CD4-positive, alpha-beta T cell treated with Interferon gamma for 1 hour (primary cell): Measurements from ENCODE around the gene TMEM91.

Experiments
- DNase-seq: peaks from one replicate; pipeline ENCODE4 v3.0.0-alpha.2; 2020

Gene TMEM91

DNA sequence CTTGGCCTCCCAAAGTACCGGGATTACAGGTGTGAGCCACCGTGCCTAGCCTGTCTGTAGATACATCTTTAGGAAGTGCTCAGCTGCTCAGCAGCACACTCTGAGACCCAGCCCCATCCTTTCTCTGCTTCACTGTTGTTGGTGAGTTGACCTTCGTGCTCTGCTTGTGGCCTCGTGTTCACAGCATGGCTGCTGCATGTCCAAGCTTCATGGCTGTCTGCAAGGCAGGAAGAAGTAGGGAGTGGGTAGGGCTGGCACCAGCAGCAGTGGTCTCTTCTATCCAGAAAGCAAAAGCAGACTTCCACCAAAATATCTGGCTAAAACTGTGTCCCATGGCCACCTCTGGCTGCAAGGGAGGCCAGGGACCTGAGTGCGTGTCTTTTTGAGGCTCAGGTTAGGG, 36.6 kb downstream of the TMEM91 start:
- DNase-seq: no peak

GRCh38 chr19:41413947-41414346, 37.6 kb downstream of the TMEM91 start:
- DNase-seq: no peak

DNA sequence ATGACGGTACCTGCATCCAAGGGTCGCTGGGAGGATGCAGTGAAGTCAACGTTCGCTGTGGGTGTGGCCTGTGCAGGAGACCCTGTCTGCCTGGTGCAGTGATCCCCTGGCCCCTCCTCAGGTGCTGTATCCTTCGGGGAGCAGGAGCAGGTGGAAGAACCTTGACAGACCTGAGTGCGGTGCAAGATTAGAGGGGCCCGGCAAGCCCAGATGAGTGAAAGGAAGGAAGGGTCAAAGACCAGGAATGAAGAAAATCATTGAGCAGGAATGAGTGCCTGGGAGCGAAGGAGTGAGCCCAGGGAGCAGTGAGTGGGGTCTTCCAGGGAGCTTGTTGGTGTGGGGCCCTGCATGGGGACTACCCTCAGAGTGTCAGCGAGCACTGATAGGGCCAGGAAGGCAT, 38.1 kb downstream of the TMEM91 start:
- DNase-seq: no peak

GRCh38 chr19:41415154-41415571, 38.8 kb downstream of the TMEM91 start:
- DNase-seq: no peak

- no peak for DNase-seq
Observed at GRCh38 chr19:41416194-41416674, 39.9 kb downstream of the TMEM91 start.

- DNase-seq: peak; percentile 16
Observed at GRCh38 chr19:41420101-41420880, 44.0 kb downstream of the TMEM91 start.

GRCh38 chr19:41421314-41421713, 45.0 kb downstream of the TMEM91 start:
- no peak for DNase-seq

DNA sequence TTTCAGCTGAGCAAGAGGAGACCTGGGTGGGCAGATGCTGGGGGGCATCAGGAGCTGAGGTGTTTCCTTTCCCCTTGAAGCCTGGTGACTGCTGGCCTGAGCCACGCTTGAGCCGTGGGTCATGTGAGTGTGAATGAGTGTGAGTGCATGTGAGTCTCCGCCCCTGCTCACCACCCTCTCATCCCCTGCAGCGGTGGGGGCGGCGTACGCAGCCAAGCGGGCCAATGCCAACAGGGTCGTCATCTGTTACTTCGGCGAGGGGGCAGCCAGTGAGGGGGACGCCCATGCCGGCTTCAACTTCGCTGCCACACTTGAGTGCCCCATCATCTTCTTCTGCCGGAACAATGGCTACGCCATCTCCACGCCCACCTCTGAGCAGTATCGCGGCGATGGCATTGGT, 45.6 kb downstream of the TMEM91 start:
- no peak for DNase-seq

DNA sequence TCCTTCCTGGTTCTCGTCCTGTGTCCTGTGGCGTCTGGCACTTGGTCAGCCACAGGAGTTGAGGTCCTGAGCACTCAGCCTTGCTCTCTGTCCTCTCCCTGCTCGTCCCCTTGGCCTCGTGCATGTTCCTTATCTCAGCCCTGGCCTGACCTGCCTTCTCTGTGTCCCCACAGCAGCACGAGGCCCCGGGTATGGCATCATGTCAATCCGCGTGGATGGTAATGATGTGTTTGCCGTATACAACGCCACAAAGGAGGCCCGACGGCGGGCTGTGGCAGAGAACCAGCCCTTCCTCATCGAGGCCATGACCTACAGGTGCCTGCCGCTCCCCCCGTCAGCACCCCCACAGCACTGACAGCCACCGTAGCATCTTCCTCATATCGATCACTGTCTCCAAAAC, 46.1 kb downstream of the TMEM91 start:
- DNase-seq: no peak

DNA sequence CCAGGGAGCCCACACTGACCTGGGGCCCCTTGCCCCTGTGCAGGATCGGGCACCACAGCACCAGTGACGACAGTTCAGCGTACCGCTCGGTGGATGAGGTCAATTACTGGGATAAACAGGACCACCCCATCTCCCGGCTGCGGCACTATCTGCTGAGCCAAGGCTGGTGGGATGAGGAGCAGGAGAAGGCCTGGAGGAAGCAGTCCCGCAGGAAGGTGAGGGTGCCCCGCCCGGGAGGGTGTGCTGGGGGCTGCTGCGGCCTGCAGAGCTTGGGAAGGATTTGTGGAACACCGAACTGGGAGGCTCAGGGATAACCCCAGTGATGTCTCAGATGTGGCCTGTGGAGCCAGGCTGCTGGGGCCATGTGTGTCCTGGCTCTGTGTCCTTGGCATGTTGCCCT, 46.6 kb downstream of the TMEM91 start:
- DNase-seq: no peak

DNA sequence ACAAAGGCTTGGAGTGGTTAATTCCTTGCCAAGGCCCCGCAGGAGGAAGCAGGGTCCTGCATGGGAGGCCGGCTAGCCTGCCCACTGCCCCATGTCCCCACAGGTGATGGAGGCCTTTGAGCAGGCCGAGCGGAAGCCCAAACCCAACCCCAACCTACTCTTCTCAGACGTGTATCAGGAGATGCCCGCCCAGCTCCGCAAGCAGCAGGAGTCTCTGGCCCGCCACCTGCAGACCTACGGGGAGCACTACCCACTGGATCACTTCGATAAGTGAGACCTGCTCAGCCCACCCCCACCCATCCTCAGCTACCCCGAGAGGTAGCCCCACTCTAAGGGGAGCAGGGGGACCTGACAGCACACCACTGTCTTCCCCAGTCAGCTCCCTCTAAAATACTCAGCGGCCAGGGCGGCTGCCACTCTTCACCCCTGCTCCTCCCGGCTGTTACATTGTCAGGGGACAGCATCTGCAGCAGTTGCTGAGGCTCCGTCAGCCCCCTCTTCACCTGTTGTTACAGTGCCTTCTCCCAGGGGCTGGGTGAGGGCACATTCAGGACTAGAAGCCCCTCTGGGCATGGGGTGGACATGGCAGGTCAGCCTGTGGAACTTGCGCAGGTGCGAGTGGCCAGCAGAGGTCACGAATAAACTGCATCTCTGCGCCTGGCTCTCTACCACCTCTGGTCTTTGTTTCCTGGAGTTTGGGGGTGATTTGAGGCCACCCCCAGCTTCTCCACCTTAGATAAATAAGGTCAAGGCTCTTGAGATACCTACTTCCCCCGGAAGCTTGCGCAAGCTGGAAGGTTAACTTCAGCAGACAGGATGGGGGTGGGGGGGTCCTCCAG, 48.2 kb downstream of the TMEM91 start:
- no peak for DNase-seq

DNA sequence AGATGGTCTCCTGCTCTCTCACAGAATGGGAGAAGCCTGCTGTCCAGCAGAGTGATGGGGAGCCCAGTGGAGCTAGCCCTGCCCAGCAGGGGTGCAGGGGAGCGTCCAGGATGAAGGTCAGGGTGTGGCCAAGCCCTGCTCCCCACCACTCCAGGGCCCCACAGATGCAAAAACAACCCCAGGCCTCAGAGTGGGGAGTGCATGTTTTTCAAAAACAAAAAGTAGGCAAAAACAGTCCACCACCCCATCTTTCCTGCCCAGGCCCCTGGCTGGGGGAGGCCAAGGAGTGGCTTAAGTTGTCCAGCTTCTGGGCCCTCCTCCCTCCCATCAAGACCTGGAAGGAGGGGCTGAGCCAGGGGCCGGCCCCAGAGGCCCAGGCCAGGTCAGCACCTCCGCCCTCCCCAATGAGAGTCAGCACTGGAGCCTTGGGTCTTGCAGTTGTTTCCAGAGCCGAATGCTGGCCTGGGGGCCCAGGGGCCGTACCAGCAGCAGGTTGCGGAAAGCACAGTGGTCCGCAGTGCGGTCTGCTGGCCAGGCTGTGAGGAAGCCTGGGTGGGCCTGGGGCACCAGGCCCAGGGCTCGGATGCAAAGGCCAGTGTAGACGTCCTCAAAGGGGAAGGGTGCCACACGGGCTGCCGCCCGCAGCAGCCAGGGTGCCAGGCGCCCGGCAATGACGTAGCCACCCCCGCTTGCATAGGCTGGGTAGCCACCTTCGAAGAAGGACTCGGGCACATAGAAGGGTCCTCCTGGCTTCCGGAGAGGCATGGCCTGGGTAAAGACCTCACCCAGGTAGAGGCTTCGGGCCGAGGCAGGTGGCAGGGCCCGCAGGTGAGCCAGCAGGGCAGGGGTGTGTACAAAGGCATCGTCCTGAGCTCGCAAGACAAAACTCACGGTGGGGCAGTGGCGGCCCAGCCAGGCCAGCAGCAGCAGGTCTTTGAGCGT, 49.1 kb downstream of the TMEM91 start:
- no peak for DNase-seq

GRCh38 chr19:41426116-41426841, 49.9 kb downstream of the TMEM91 start:
- DNase-seq: no peak

- peak; percentile 45 for DNase-seq
Observed at GRCh38 chr19:41426952-41427646, 50.8 kb downstream of the TMEM91 start, which contains the start of gene B3GNT8. B3GNT8 (minus strand) TSS chr19:41427374; CDS start chr19:41426778, 596 bp downstream.

DNA sequence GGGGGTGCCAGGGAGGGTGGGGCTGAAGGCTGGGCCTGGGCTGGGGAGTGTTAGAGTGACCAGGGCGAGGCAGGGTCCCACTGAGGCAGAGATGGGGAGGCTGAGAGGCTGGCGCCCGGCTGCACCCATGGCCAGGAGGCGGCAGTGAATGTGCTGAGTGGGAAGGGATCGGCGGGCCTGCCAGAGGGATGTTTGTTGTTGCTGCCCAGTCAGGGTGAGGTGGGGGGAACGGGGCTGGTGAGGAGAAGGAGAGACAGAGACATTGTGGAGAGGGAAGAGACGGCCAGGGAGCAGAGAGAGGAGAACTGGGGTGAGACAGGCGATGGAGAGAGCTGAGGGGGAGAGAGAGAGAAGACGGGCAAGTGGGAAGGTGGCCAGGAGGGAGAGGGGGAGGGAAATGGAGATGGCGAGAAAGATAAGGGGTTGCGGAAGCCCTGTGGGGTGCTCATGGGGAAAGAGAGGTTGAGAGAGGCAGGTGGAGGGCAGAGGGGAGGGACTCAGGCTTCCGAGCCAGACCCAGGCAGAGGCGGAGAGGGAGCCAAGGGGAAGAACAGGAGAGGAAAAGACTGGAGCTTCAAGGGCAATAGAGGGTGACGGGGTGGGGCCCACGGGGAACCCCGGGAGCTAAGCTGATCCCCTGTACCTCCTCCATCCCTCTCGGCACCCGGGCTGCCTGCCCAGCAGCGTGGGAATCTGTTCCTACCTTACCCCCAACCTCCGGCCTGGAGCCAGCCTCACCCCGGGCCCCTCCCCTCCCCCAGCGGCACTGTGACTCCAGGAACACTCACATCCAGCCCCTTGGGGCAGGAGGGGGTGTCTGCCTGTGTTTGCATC, 51.5 kb downstream of the TMEM91 start:
- DNase-seq: peak; percentile 43

DNA sequence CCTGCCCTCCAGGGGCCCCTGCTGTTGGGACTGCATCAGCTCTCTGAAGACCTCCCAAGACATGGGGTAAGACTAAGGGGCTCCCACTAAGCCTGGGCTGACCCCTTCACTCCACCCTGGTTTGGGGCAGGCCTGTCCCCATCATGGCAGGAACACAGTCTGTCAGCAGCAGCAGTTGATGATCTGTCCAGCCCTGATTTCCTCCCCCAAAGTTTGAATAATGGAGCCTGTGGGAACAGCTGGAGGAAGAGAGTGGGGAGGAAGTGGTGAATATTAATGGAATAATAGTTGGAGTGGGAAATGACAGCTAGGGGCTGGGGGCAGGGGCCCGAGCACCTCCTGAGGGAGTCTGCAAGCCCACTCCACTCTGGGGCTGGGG, 52.1 kb downstream of the TMEM91 start:
- no peak for DNase-seq

GRCh38 chr19:41430922-41431321, 54.6 kb downstream of the TMEM91 start:
- DNase-seq: no peak

DNA sequence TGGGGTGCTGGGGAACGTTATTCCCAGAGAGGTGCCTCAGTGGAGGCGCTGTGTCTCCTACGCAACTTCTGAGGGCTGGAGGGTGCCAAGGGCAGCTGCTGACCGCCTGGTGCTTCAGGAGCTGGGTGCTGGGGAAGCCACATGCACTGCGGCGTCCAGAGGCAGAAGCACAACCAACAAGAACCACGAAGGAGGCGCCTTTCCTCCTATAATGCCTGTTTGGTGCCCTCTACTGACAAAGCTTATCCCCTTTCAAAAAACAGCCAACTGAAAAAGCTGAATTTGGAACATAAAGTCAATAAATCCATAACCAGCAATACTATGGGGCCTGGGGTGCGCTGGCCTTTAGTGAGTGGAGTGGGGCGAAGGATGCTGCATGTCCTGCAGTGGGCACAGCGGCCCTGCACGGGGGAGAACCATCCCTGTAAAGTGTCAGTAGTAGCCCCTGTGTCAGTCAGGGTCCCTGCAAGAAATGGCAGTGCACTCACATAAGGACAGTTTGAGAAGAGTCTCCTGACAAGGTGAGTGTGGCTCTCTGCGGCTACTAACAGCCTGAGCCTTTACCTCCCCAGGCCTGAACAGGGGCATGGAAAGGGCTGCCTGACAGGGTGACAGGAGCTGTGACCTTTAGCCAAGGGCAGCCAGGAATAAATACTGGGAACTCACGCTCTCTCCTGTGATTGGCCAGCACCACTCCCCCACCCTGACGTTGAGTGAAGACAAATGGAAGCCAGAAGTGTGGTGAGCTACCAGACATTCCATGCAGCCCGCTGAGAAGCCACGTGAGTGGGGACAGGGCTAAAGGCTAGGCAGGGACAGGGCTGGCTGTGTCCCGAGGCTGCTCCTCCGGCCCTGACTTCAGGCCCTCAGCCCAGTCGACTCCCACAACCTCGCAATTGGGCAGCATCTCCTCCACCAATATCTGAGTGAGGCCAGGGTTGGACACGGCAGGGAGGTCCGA, 55.4 kb downstream of the TMEM91 start:
- DNase-seq: peak; percentile 27

GRCh38 chr19:41433171-41433570, 56.8 kb downstream of the TMEM91 start:
- no peak for DNase-seq
